Smooth muscle cell (in vitro differentiated cells): Measurements from ENCODE around the gene SULF2. TPM values are rescaled to one million over a fixed set of nuclear protein-coding genes. Genes with fewer than 3 reads are reported as not detected.

Experiments
- DNase-seq: peaks from one replicate; lab custom pipeline; 2025; ENCODE audit not compliant: unreplicated experiment; lab: John Stamatoyannopoulos, UW
- H2AFZ ChIP-seq: fragments of 200-600 bp; sonication (generic); 2 replicates; pipeline ENCODE4 v1.6.0; 2016; ENCODE audit warnings: antibody characterized with exemption, low read depth, mild to moderate bottlenecking
- H3F3A ChIP-seq: fragments of 200-600 bp; sonication (generic); 2 replicates; pipeline ENCODE4 v1.6.0; 2017; ENCODE audit warnings: antibody characterized with exemption, low read depth
- H3K27ac ChIP-seq: fragments of 200-600 bp; sonication (generic); 2 replicates; pipeline ENCODE4 v1.5.1; 2016; ENCODE audit warnings: low read depth, mild to moderate bottlenecking
- H3K27me3 ChIP-seq: fragments of 200-600 bp; sonication (generic); 2 replicates; pipeline ENCODE4 v1.6.1; 2016; ENCODE audit warnings: low read depth, mild to moderate bottlenecking
- H3K36me3 ChIP-seq: fragments of 200-600 bp; sonication (generic); 2 replicates; pipeline ENCODE4 v1.5.1; 2016; ENCODE audit warnings: low read depth
- H3K4me1 ChIP-seq: fragments of 200-600 bp; sonication (generic); 2 replicates; pipeline ENCODE4 v1.5.1; 2016; ENCODE audit warnings: low read depth
- H3K4me2 ChIP-seq: fragments of 200-600 bp; sonication (generic); 2 replicates; pipeline ENCODE4 v1.6.0; 2016; ENCODE audit warnings: mild to moderate bottlenecking
- H3K4me3 ChIP-seq: fragments of 200-600 bp; sonication (generic); 2 replicates; pipeline ENCODE4 v1.5.1; 2016; ENCODE audit warnings: mild to moderate bottlenecking
- H3K79me2 ChIP-seq: fragments of 200-600 bp; sonication (generic); 2 replicates; pipeline ENCODE4 v1.6.0; 2016; ENCODE audit warnings: low read depth, mild to moderate bottlenecking
- H3K9ac ChIP-seq: fragments of 200-600 bp; sonication (generic); 2 replicates; pipeline ENCODE4 v1.6.0; 2016; ENCODE audit warnings: low read depth
- H3K9me3 ChIP-seq: fragments of 200-600 bp; sonication (generic); replicated peaks from 2 replicates; pipeline ENCODE4 v1.5.1; 2016; ENCODE audit warnings: low read depth
- H4K20me1 ChIP-seq: fragments of 200-600 bp; sonication (generic); 2 replicates; pipeline ENCODE4 v1.6.0; 2016; ENCODE audit warnings: low read depth
- WGBS: methylation state at CpG from one replicate; pipeline ENCODE4 v1.1.7; 2016; ENCODE audit warnings: low lambda C conversion rate; 5-methylcytosine and 5-hydroxymethylcytosine counted together
- polyA plus RNA-seq: library from polyadenylated mRNA; unstranded; fragments of >200 nt; fragmentation: Nextera tagmentation; extraction: Ambion mirVana; gene quantifications from 2 replicates; pipeline ENCODE4 v1.2.1, GENCODE V29; 2016
- total RNA-seq: library from RNA; depleted of rRNA; stranded (reverse); fragments of >200 nt; gene quantifications from 2 replicates; pipeline ENCODE4 v1.2.3, GENCODE V29; 2014
- TF ChIP-seq, protein P1 (sequence below): fragments of 200-600 bp; sonication (generic); IDR thresholded peaks from 2 replicates; pipeline ENCODE4 v1.5.1; 2017; ENCODE audit warnings: borderline replicate concordance, mild to moderate bottlenecking, antibody characterized with exemption; ENCODE audit not compliant: insufficient read depth, poor library complexity, severe bottlenecking

The SULF2 gene
- total and polyA plus RNA-seq, 2 experiments from 2014 or later, result 109 to 144 TPM

DNA sequence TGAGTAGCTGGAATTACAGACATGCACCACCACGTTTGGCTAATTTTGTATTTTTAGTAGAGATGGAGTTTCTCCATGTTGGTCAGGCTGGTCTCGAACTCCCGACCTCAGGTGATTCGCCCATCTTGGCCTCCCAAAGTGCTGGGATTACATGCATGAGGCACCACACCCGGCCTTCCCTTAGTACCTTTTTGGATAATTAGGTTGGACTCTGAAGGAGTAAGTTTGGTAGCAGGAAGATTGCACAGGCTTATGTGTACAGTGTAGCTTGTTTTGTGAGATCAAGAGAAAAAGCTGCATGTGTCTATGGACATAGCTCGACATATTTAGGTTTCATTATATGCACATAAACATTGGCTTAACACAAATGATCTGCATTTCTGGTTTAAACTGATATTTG lies 166.8 kb downstream of the SULF2 start:
- no peak overlapping the region for H3K4me2 ChIP-seq
- no peaks in the 10 kb centered on the region for H3K9me3 ChIP-seq
- no peaks in the 10 kb centered on the region for H3F3A ChIP-seq
- H3K4me1 ChIP-seq, result no peaks in the 10 kb centered on the region
- H3K9ac ChIP-seq, result no peak overlapping the region
- TF ChIP-seq, protein P1, sequence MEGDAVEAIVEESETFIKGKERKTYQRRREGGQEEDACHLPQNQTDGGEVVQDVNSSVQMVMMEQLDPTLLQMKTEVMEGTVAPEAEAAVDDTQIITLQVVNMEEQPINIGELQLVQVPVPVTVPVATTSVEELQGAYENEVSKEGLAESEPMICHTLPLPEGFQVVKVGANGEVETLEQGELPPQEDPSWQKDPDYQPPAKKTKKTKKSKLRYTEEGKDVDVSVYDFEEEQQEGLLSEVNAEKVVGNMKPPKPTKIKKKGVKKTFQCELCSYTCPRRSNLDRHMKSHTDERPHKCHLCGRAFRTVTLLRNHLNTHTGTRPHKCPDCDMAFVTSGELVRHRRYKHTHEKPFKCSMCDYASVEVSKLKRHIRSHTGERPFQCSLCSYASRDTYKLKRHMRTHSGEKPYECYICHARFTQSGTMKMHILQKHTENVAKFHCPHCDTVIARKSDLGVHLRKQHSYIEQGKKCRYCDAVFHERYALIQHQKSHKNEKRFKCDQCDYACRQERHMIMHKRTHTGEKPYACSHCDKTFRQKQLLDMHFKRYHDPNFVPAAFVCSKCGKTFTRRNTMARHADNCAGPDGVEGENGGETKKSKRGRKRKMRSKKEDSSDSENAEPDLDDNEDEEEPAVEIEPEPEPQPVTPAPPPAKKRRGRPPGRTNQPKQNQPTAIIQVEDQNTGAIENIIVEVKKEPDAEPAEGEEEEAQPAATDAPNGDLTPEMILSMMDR, result no peak
- H3K27ac ChIP-seq, result no peak overlapping the region
- DNase-seq, result no peak
- no peak overlapping the region for H2AFZ ChIP-seq
- H3K36me3 ChIP-seq, result no peaks in the 10 kb centered on the region
- peaks cover 22% of the 10 kb centered on the region for H3K79me2 ChIP-seq
- no peaks in the 10 kb centered on the region for H3K27me3 ChIP-seq
- H4K20me1 ChIP-seq, result peaks cover 15% of the 10 kb centered on the region
- H3K4me3 ChIP-seq, result no peak overlapping the region
- WGBS, result 96% methylated on average over 6 of the region's 6 CpGs

DNA sequence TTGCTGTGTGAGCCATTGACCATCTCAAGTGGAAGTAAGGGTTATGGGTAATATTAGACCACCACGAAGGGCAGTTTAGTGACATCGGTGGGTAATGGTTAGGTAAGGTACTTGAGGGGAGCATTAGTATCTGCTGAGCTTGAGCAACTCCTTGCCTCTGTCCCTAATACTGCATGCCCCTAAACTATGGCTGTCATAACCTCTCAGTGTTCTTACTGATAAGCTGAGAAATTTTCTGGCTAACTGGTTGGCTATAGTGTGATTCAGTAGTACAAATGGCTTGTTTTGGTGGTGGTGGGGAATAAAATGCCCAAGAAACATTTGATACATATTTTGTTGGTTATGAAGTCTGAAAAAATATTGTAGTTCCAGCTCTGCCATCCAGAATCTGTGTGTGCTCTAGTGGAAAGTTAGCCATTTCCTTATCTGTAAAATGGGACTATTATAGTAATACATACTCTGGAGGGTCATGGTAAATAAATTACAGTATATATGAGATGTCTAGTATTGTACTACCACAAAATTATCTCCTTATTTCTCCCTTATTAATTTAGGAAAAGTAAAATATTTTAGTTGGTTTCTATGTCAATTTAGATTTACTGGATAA lies 170.5 kb downstream of the SULF2 start:
- TF ChIP-seq, protein P1, result no peak
- DNase-seq, result no peak
- no peak overlapping the region for H3K4me2 ChIP-seq
- H3F3A ChIP-seq, result no peaks in the 10 kb centered on the region
- H3K4me3 ChIP-seq, result no peak overlapping the region
- H3K9ac ChIP-seq, result no peak overlapping the region
- no peaks in the 10 kb centered on the region for H3K27me3 ChIP-seq
- 98% methylated on average over 2 of the region's 2 CpGs for WGBS
- no peak overlapping the region for H3K27ac ChIP-seq
- H2AFZ ChIP-seq, result no peak overlapping the region
- no peaks in the 10 kb centered on the region for H3K9me3 ChIP-seq
- H3K36me3 ChIP-seq, result no peaks in the 10 kb centered on the region
- peaks cover 4% of the 10 kb centered on the region for H4K20me1 ChIP-seq
- H3K4me1 ChIP-seq, result peaks cover 4% of the 10 kb centered on the region
- peaks cover 41% of the 10 kb centered on the region for H3K79me2 ChIP-seq

DNA sequence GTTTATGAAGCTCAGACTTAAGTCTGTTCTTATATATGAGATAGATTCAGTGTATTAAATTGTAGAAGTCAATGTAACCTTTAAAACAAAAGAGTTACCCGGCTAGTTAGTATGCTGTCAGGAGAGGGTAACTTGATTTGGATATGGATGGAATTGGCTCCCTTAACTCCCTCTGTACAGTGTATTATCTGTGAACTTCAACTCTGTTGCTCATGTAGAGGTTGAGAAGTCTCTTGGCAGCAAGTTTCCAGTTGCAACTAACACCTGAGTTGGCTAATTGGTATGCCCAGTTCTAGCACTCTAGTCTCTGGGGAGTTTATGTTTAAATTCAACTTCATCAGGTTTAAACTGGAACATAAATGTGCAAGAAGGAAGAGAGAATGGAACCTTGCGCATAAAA lies 172.6 kb downstream of the SULF2 start:
- Histone ChIP-seq H4K20me1 (peaks cover 4% of the 10 kb centered on the region), H3K9ac (no peak overlapping the region), H3K4me3 (no peak overlapping the region), H2AFZ (no peak overlapping the region), H3K27ac (no peak overlapping the region), H3K4me2 (no peak overlapping the region), H3K27me3 (no peaks in the 10 kb centered on the region), H3K36me3 (no peaks in the 10 kb centered on the region), H3F3A (no peaks in the 10 kb centered on the region), H3K79me2 (peaks cover 39% of the 10 kb centered on the region), H3K9me3 (no peaks in the 10 kb centered on the region), H3K4me1 (peaks cover 5% of the 10 kb centered on the region)
- no peak for DNase-seq
- TF ChIP-seq, protein P1, result no peak
- 97% methylated on average over 2 of the region's 2 CpGs for WGBS

DNA sequence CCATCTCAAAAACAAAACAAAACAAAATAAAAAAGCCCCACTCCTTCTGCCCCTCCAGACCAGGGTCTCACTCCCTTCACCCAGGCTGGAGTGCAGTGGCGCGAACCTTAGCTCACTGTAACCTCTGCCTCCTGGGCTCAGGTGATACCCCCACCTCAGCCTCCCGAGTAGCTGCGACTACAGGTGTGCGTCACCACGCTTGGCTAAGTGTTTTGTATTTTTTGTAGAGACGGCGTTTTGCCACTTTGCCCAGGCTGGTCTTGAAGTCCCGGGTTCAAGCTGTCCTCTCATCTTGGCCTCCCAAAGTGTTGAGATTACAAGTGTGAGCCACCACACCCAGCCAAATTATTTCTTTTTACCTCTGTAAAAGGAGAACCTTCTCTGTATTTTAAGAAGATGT lies 173.5 kb downstream of the SULF2 start:
- H3F3A ChIP-seq, result peaks cover 3% of the 10 kb centered on the region
- peaks cover 11% of the 10 kb centered on the region for H3K4me1 ChIP-seq
- no peak overlapping the region for H3K9ac ChIP-seq
- no peaks in the 10 kb centered on the region for H3K9me3 ChIP-seq
- H3K27me3 ChIP-seq, result no peaks in the 10 kb centered on the region
- peaks cover 41% of the 10 kb centered on the region for H3K79me2 ChIP-seq
- DNase-seq, result no peak
- no peaks in the 10 kb centered on the region for H3K36me3 ChIP-seq
- H2AFZ ChIP-seq, result no peak overlapping the region
- peaks cover 4% of the 10 kb centered on the region for H4K20me1 ChIP-seq
- H3K27ac ChIP-seq, result no peak overlapping the region
- H3K4me2 ChIP-seq, result no peak overlapping the region
- no peak overlapping the region for H3K4me3 ChIP-seq
- WGBS, result 97% methylated on average over 9 of the region's 9 CpGs
- TF ChIP-seq, protein P1, result no peak
